Non-pigmented ciliary epithelial cell (primary cell): Measurements from ENCODE around the gene GPR84.
"Not testable (repeated sequence)": the region's sequence is repeated elsewhere in the genome, so short reads cannot be mapped to it uniquely, and the experiment has no call there.

Source experiments
- DNase-seq: peaks from one replicate; pipeline ENCODE4 v3.0.0-alpha.2; 2010; ENCODE audit warnings: low read depth

Gene GPR84

GRCh38 chr12:54325442-54326109, 38.7 kb downstream of the GPR84 start:
- DNase-seq, result not testable (repeated sequence)

GRCh38 chr12:54324617-54325441, 39.5 kb downstream of the GPR84 start, which contains the start of gene COPZ1:
TSS of gene COPZ1 (plus strand) at chr12:54325131. CDS start at chr12:54325164, 33 bp downstream.
- peak; percentile 99 for DNase-seq

GRCh38 chr12:54321363-54321762, 42.9 kb downstream of the GPR84 start:
- no peak for DNase-seq
